ENCODE results near the gene ALX1.
A peak's percentile ranks its signal among the peaks of the same experiment; 100 is the strongest.
"Not testable (repeated sequence)": the region's sequence is repeated elsewhere in the genome, so short reads cannot be mapped to it uniquely, and the experiment has no call there.

Gene ALX1

DNA sequence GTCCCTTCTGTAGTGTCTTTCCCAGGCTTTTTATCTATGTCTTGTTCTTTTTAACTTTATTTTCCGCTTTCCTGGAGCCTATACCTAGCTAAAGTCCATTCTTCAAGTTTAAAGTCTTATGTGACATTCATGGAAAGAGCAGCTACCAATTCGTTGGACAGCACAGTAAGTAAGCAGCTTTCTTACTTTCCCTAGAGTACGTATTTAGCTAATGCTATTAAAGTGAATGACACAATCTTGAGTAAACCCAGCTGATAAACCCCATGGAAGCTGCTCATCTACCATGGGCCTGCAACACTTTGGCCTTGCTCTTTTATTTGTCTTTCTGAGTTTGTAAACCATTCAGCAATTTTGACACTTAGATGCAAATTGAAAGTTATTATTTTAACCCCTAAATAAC is 30.0 kb downstream of the ALX1 start:
- no peaks in the 10 kb centered on the region for H3K36me3 ChIP-seq (ENCODE audit: control insufficient read depth, insufficient read depth, low read length)
- H3K4me1 ChIP-seq (ENCODE audit: control insufficient read depth, low read depth, low read length) = no peaks in the 10 kb centered on the region
- H3K79me2 ChIP-seq (ENCODE audit: control insufficient read depth, insufficient read depth, low read length) = no peaks in the 10 kb centered on the region
- no peak overlapping the region for H3K23ac ChIP-seq (ENCODE audit: low read length)
- peak; percentile 11 for DNase-seq
- H3K4me2 ChIP-seq (ENCODE audit: low read length) = no peak overlapping the region
- no peak overlapping the region for H2BK5ac ChIP-seq (ENCODE audit: low read length)
- no peak overlapping the region for H3K56ac ChIP-seq (ENCODE audit: low read length)
- H4K5ac ChIP-seq (ENCODE audit: low read length) = no peak overlapping the region
- H3K27me3 ChIP-seq (ENCODE audit: insufficient read depth, low read length, poor library complexity) = no peaks in the 10 kb centered on the region
- H3K18ac ChIP-seq (ENCODE audit: low read length) = no peak overlapping the region
- H3K79me1 ChIP-seq (ENCODE audit: low read length) = no peaks in the 10 kb centered on the region
- no peak overlapping the region for H3K4me3 ChIP-seq (ENCODE audit: low read length)
- no peak overlapping the region for H4K8ac ChIP-seq (ENCODE audit: low read depth, low read length)
- no CpG with 5 or more reads among the region's 3 CpGs for WGBS (ENCODE audit: extremely low coverage, insufficient coverage, low lambda C conversion rate)
- H3K4ac ChIP-seq (ENCODE audit: low read depth, low read length) = no peak overlapping the region
- H3K9ac ChIP-seq (ENCODE audit: low read length) = no peak overlapping the region
- H2BK15ac ChIP-seq (replicated peaks; ENCODE audit: low read depth) = no peak overlapping the region
- no peak overlapping the region for H2AK5ac ChIP-seq (ENCODE audit: low read length)
- H2BK120ac ChIP-seq (ENCODE audit: low read depth, low read length) = no peak overlapping the region
- no peak overlapping the region for H3K27ac ChIP-seq (ENCODE audit: low read depth, low read length)

DNA sequence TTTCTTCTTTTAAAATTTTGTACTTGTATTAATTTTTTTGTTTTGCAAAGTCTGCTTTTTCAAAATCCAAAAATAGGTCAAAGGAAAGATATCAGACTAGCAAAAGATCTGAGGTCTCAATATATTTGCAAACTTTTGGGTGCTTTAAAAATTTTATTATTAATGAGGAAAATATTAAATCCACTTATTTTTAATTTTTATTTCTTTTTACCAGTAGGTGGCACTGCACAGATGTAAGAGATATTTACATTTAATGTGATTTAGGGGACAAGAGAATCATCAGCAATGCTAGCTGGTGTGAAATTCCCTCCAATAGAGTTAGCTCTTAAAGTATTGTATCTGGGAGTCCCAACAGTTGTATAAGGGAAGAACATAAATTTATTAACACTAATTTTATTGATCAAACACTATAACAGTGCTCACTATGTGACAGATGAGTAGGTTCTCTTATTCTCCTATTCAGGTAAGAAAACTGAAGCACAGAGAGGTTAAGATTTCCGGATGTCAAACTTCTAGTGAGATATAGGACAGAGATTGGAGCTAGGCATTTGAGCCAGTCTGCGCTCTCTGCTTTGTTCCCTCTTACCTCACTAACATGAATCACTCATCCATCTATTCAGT is 30.5 kb downstream of the ALX1 start:
- Histone ChIP-seq H3K27me3 (ENCODE audit: insufficient read depth, low read length, poor library complexity) (no peaks in the 10 kb centered on the region), H4K5ac (ENCODE audit: low read length) (no peak overlapping the region), H2BK5ac (ENCODE audit: low read length) (no peak overlapping the region), H3K56ac (ENCODE audit: low read length) (no peak overlapping the region), H4K8ac (ENCODE audit: low read depth, low read length) (no peak overlapping the region), H2AK5ac (ENCODE audit: low read length) (no peak overlapping the region), H3K4me2 (ENCODE audit: low read length) (no peak overlapping the region), H3K4ac (ENCODE audit: low read depth, low read length) (no peak overlapping the region), H3K9ac (ENCODE audit: low read length) (no peak overlapping the region), H3K4me3 (ENCODE audit: low read length) (no peak overlapping the region), H3K79me2 (ENCODE audit: control insufficient read depth, insufficient read depth, low read length) (no peaks in the 10 kb centered on the region), H3K36me3 (ENCODE audit: control insufficient read depth, insufficient read depth, low read length) (no peaks in the 10 kb centered on the region), H2BK15ac (replicated peaks; ENCODE audit: low read depth) (no peak overlapping the region), H3K23ac (ENCODE audit: low read length) (no peak overlapping the region), H3K79me1 (ENCODE audit: low read length) (no peaks in the 10 kb centered on the region), H3K27ac (ENCODE audit: low read depth, low read length) (no peak overlapping the region), H3K4me1 (ENCODE audit: control insufficient read depth, low read depth, low read length) (no peaks in the 10 kb centered on the region), H2BK120ac (ENCODE audit: low read depth, low read length) (no peak overlapping the region), H3K18ac (ENCODE audit: low read length) (no peak overlapping the region)
- no CpG with 5 or more reads among the region's 2 CpGs for WGBS (ENCODE audit: extremely low coverage, insufficient coverage, low lambda C conversion rate)
- DNase-seq = no peak

DNA sequence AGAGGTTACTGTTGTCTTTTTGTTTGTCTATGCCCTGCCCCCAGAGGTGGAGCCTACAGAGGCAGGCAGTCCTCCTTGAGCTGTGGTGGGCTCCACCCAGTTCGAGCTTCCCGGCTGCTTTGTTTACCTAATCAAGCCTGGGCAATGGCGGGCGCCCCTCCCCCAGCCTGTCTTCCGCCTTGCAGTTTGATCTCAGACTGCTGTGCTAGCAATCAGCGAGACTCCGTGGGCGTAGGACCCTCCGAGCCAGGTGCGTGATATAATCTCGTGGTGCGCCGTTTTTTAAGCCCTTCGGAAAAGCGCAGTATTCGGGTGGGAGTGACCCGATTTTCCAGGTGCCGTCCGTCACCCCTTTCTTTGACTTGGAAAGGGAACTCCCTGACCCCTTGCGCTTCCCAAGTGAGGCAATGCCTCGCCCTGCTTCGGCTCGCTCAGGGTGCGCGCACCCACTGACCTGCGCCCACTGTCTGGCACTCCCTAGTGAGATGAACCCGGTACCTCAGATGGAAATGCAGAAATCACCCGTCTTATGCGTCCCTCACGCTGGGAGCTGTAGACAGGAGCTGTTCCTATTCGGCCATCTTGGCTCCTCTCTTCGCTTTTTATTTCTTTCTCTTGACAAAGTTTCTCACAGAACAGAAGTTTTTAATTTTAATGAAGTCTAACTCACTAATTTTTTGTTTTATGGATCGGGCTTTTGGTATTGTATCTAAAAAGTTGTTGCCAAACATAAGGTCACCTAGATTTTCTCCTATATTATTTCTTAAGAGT is 38.0 kb downstream of the ALX1 start:
- not testable (repeated sequence) for H3K4me3 ChIP-seq (ENCODE audit: low read length); H2BK120ac ChIP-seq (ENCODE audit: low read depth, low read length); H4K8ac ChIP-seq (ENCODE audit: low read depth, low read length); H3K18ac ChIP-seq (ENCODE audit: low read length); H3K4me1 ChIP-seq (ENCODE audit: control insufficient read depth, low read depth, low read length); DNase-seq; H3K23ac ChIP-seq (ENCODE audit: low read length); H2AK5ac ChIP-seq (ENCODE audit: low read length); H4K5ac ChIP-seq (ENCODE audit: low read length); H3K79me1 ChIP-seq (ENCODE audit: low read length); H3K4ac ChIP-seq (ENCODE audit: low read depth, low read length); H2BK5ac ChIP-seq (ENCODE audit: low read length); H2BK15ac ChIP-seq (replicated peaks; ENCODE audit: low read depth); H3K9ac ChIP-seq (ENCODE audit: low read length); H3K36me3 ChIP-seq (ENCODE audit: control insufficient read depth, insufficient read depth, low read length); H3K4me2 ChIP-seq (ENCODE audit: low read length); H3K56ac ChIP-seq (ENCODE audit: low read length); H3K27me3 ChIP-seq (ENCODE audit: insufficient read depth, low read length, poor library complexity); H3K27ac ChIP-seq (ENCODE audit: low read depth, low read length); H3K79me2 ChIP-seq (ENCODE audit: control insufficient read depth, insufficient read depth, low read length)
- no CpG with 5 or more reads among the region's 33 CpGs for WGBS (ENCODE audit: extremely low coverage, insufficient coverage, low lambda C conversion rate)

DNA sequence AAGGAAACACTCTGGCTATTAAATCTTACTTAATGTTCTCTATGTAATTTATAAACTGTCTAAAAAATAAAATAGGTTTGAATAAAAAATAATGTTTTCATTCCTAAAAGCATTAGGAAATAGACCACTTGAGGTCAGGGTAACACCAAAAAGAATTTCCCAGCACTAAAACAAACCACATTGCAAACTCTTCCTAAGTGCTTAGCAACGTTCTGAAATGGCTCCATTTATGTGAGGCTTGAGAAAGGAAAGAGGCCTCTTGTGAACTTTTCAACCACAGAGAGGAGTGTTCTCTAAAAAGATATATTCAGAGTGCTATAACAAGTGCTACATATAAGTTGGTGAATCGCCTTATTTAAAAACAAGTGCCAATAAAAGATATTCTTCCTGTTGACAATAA is 42.7 kb downstream of the ALX1 start:
- H3K4me2 ChIP-seq (ENCODE audit: low read length) = no peak overlapping the region
- H3K36me3 ChIP-seq (ENCODE audit: control insufficient read depth, insufficient read depth, low read length) = no peaks in the 10 kb centered on the region
- DNase-seq = no peak
- no CpG with 5 or more reads among the region's 2 CpGs for WGBS (ENCODE audit: extremely low coverage, insufficient coverage, low lambda C conversion rate)
- H3K4me3 ChIP-seq (ENCODE audit: low read length) = no peak overlapping the region
- no peak overlapping the region for H4K5ac ChIP-seq (ENCODE audit: low read length)
- H2BK15ac ChIP-seq (replicated peaks; ENCODE audit: low read depth) = no peak overlapping the region
- no peak overlapping the region for H2AK5ac ChIP-seq (ENCODE audit: low read length)
- H3K18ac ChIP-seq (ENCODE audit: low read length) = no peak overlapping the region
- H4K8ac ChIP-seq (ENCODE audit: low read depth, low read length) = no peak overlapping the region
- H2BK5ac ChIP-seq (ENCODE audit: low read length) = no peak overlapping the region
- no peaks in the 10 kb centered on the region for H3K79me1 ChIP-seq (ENCODE audit: low read length)
- no peak overlapping the region for H3K23ac ChIP-seq (ENCODE audit: low read length)
- no peaks in the 10 kb centered on the region for H3K79me2 ChIP-seq (ENCODE audit: control insufficient read depth, insufficient read depth, low read length)
- H3K4ac ChIP-seq (ENCODE audit: low read depth, low read length) = no peak overlapping the region
- H2BK120ac ChIP-seq (ENCODE audit: low read depth, low read length) = no peak overlapping the region
- no peaks in the 10 kb centered on the region for H3K27me3 ChIP-seq (ENCODE audit: insufficient read depth, low read length, poor library complexity)
- no peaks in the 10 kb centered on the region for H3K4me1 ChIP-seq (ENCODE audit: control insufficient read depth, low read depth, low read length)
- H3K56ac ChIP-seq (ENCODE audit: low read length) = no peak overlapping the region
- no peak overlapping the region for H3K27ac ChIP-seq (ENCODE audit: low read depth, low read length)
- H3K9ac ChIP-seq (ENCODE audit: low read length) = no peak overlapping the region

DNA sequence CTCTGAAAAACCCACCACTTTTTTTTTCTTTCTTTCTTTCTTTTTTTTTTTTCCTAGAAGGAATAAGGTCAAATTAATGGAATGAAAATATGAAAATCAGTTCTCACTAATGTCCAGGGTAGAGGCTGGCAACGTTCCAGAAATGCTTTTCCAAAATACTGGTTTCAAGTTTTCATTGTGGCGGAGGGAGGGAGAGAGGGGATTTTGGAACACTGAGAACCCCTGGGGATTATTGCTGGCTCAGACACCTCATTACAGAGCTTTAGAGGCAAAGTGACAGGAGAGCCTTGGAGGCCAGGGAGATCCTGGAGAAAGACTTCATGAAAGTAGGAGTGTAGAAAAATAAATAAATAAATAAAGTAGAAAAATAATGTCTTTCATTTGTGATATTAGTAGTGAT is 45.4 kb downstream of the ALX1 start:
- Histone ChIP-seq H3K4me3 (ENCODE audit: low read length) (no peak overlapping the region), H3K27ac (ENCODE audit: low read depth, low read length) (no peak overlapping the region), H3K4me1 (ENCODE audit: control insufficient read depth, low read depth, low read length) (no peaks in the 10 kb centered on the region), H3K79me1 (ENCODE audit: low read length) (no peaks in the 10 kb centered on the region), H2BK5ac (ENCODE audit: low read length) (no peak overlapping the region), H2BK15ac (replicated peaks; ENCODE audit: low read depth) (no peak overlapping the region), H2AK5ac (ENCODE audit: low read length) (no peak overlapping the region), H3K27me3 (ENCODE audit: insufficient read depth, low read length, poor library complexity) (no peaks in the 10 kb centered on the region), H3K9ac (ENCODE audit: low read length) (no peak overlapping the region), H4K5ac (ENCODE audit: low read length) (no peak overlapping the region), H3K4ac (ENCODE audit: low read depth, low read length) (no peak overlapping the region), H3K56ac (ENCODE audit: low read length) (no peak overlapping the region), H2BK120ac (ENCODE audit: low read depth, low read length) (no peak overlapping the region), H4K8ac (ENCODE audit: low read depth, low read length) (no peak overlapping the region), H3K23ac (ENCODE audit: low read length) (no peak overlapping the region), H3K18ac (ENCODE audit: low read length) (no peak overlapping the region), H3K4me2 (ENCODE audit: low read length) (no peak overlapping the region), H3K79me2 (ENCODE audit: control insufficient read depth, insufficient read depth, low read length) (no peaks in the 10 kb centered on the region), H3K36me3 (ENCODE audit: control insufficient read depth, insufficient read depth, low read length) (no peaks in the 10 kb centered on the region)
- DNase-seq = no peak
- WGBS (ENCODE audit: extremely low coverage, insufficient coverage, low lambda C conversion rate) = no CpG with 5 or more reads among the region's 2 CpGs

DNA sequence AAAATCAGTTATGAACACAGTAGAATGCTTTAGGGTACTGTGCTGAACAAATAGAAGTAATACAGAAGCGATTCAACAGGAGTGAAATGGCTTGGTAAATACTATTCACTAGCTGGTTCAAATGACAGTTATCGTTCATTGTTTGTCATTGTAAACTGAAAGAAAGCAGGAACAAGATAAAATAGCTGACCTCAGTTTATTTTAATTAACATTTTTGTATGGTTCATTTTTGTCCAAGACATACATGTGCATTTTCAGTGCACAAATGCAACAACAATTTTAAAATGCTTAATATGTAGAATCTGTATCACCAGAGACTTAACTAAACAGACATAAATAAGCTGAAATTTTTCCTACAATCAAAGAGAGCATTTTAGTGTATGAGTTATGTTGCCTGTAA is 49.9 kb downstream of the ALX1 start:
- no peak overlapping the region for H3K4ac ChIP-seq (ENCODE audit: low read depth, low read length)
- H3K18ac ChIP-seq (ENCODE audit: low read length) = no peak overlapping the region
- no CpG with 5 or more reads among the region's 2 CpGs for WGBS (ENCODE audit: extremely low coverage, insufficient coverage, low lambda C conversion rate)
- H3K4me1 ChIP-seq (ENCODE audit: control insufficient read depth, low read depth, low read length) = no peaks in the 10 kb centered on the region
- H3K79me2 ChIP-seq (ENCODE audit: control insufficient read depth, insufficient read depth, low read length) = no peaks in the 10 kb centered on the region
- no peak overlapping the region for H2BK15ac ChIP-seq (replicated peaks; ENCODE audit: low read depth)
- DNase-seq = no peak
- no peaks in the 10 kb centered on the region for H3K27me3 ChIP-seq (ENCODE audit: insufficient read depth, low read length, poor library complexity)
- H3K27ac ChIP-seq (ENCODE audit: low read depth, low read length) = no peak overlapping the region
- no peak overlapping the region for H2AK5ac ChIP-seq (ENCODE audit: low read length)
- H3K79me1 ChIP-seq (ENCODE audit: low read length) = no peaks in the 10 kb centered on the region
- H2BK120ac ChIP-seq (ENCODE audit: low read depth, low read length) = no peak overlapping the region
- no peak overlapping the region for H3K9ac ChIP-seq (ENCODE audit: low read length)
- H4K5ac ChIP-seq (ENCODE audit: low read length) = no peak overlapping the region
- no peak overlapping the region for H3K23ac ChIP-seq (ENCODE audit: low read length)
- no peak overlapping the region for H3K56ac ChIP-seq (ENCODE audit: low read length)
- no peak overlapping the region for H3K4me3 ChIP-seq (ENCODE audit: low read length)
- no peaks in the 10 kb centered on the region for H3K36me3 ChIP-seq (ENCODE audit: control insufficient read depth, insufficient read depth, low read length)
- H4K8ac ChIP-seq (ENCODE audit: low read depth, low read length) = no peak overlapping the region
- no peak overlapping the region for H2BK5ac ChIP-seq (ENCODE audit: low read length)
- no peak overlapping the region for H3K4me2 ChIP-seq (ENCODE audit: low read length)

Data from mesendoderm (in vitro differentiated cells).